ENCODE measurements around the gene LDLRAD4. TPM values are rescaled to one million over a fixed set of nuclear protein-coding genes. Genes with fewer than 3 reads are reported as not detected.

The LDLRAD4 gene
- total RNA-seq, 4 donors from 2014 or later: 2.7 to 22.5 (median 10.8) TPM

GRCh38 chr18:13320891-13321425 lies 102.4 kb downstream of the LDLRAD4 start:
- H3K4me3 ChIP-seq (ENCODE audit: low read depth, poor library complexity, severe bottlenecking): no peak overlapping the region
- WGBS, 2 donors: 93 to 95% methylated on average over 17 of the region's 17 CpGs
- intact Hi-C loops (cut with DNase I; ENCODE audit: low total_unique reads): no loop called here
- no peak for TF ChIP-seq POLR2A (IDR thresholded peaks at IDR 0.05)
- no peak for TF ChIP-seq CTCF (IDR thresholded peaks at IDR 0.05)
- no peak for DNase-seq (ENCODE audit: low spot score in 2 of 2)

GRCh38 chr18:13321923-13322322 lies 103.4 kb downstream of the LDLRAD4 start:
- 44 to 55% methylated on average over 1 of the region's 1 CpG for WGBS, 2 donors
- TF ChIP-seq CTCF (IDR thresholded peaks at IDR 0.05) (no peak), POLR2A (IDR thresholded peaks at IDR 0.05) (no peak)
- no peak for DNase-seq (ENCODE audit: low spot score in 2 of 2)
- H3K4me3 ChIP-seq (ENCODE audit: low read depth, poor library complexity, severe bottlenecking): no peak overlapping the region
- intact Hi-C loops (cut with DNase I; ENCODE audit: low total_unique reads): no loop called here

- TF ChIP-seq POLR2A (IDR thresholded peaks at IDR 0.05) (no peak), CTCF (IDR thresholded peaks at IDR 0.05) (no peak)
- 88 to 93% methylated on average over 9 of the region's 9 CpGs for WGBS, 2 donors
- no peak for DNase-seq (ENCODE audit: low spot score in 2 of 2)
- H3K4me3 ChIP-seq (ENCODE audit: low read depth, poor library complexity, severe bottlenecking): no peak overlapping the region
- intact Hi-C loops (cut with DNase I; ENCODE audit: low total_unique reads): no loop called here
These were observed 104.6 kb downstream of the LDLRAD4 start for GRCh38 chr18:13323186-13323585.

GRCh38 chr18:13324880-13325279 lies 106.3 kb downstream of the LDLRAD4 start:
- WGBS, 2 donors: 72 to 83% methylated on average over 8 of the region's 8 CpGs
- intact Hi-C loops (cut with DNase I; ENCODE audit: low total_unique reads): no loop called here
- TF ChIP-seq CTCF (IDR thresholded peaks at IDR 0.05): no peak
- no peak for DNase-seq (ENCODE audit: low spot score in 2 of 2)
- no peak overlapping the region for H3K4me3 ChIP-seq (ENCODE audit: low read depth, poor library complexity, severe bottlenecking)

GRCh38 chr18:13328213-13328612 lies 109.7 kb downstream of the LDLRAD4 start:
- H3K4me3 ChIP-seq (ENCODE audit: low read depth, poor library complexity, severe bottlenecking): no peak overlapping the region
- TF ChIP-seq POLR2A (IDR thresholded peaks at IDR 0.05) (no peak), CTCF (IDR thresholded peaks at IDR 0.05) (no peak)
- WGBS, 2 donors: 88 to 100% methylated on average over 1 of the region's 1 CpG
- DNase-seq (ENCODE audit: low spot score in 2 of 2): no peak
- intact Hi-C loops (cut with DNase I; ENCODE audit: low total_unique reads): no loop called here

GRCh38 chr18:13330996-13331395 lies 112.4 kb downstream of the LDLRAD4 start:
- no peak for DNase-seq (ENCODE audit: low spot score in 2 of 2)
- TF ChIP-seq POLR2A (IDR thresholded peaks at IDR 0.05) (no peak), CTCF (IDR thresholded peaks at IDR 0.05) (no peak)
- WGBS, 2 donors: 63 to 73% methylated on average over 1 of the region's 1 CpG
- intact Hi-C loops (cut with DNase I; ENCODE audit: low total_unique reads): no loop called here
- H3K4me3 ChIP-seq (ENCODE audit: low read depth, poor library complexity, severe bottlenecking): no peak overlapping the region

Measured in lower leg skin (tissue), 4 donors.